Endodermal cell (in vitro differentiated cells): Measurements from ENCODE around the gene ARHGEF12. TPM values are rescaled to one million over a fixed set of nuclear protein-coding genes. Genes with fewer than 3 reads are reported as not detected.

Experiments
- DNase-seq: peaks from one replicate; pipeline ENCODE4 v3.0.0-alpha.2; 2017
- H3K27ac ChIP-seq: 2 replicates; pipeline ENCODE4 v1.5.1; 2013; ENCODE audit warnings: mild to moderate bottlenecking, low read depth, low read length, moderate library complexity
- H3K27me3 ChIP-seq: 2 replicates; pipeline ENCODE4 v1.6.1; 2013; ENCODE audit warnings: mild to moderate bottlenecking, low read length, moderate library complexity; ENCODE audit not compliant: insufficient read depth, control insufficient read depth, poor library complexity, severe bottlenecking
- H3K36me3 ChIP-seq: 2 replicates; pipeline ENCODE4 v1.7.0; 2013; ENCODE audit warnings: mild to moderate bottlenecking, low read length, moderate library complexity; ENCODE audit not compliant: control insufficient read depth, insufficient read depth
- H3K4me1 ChIP-seq: one replicate; pipeline ENCODE4 v1.7.0; 2013; ENCODE audit warnings: low read length; ENCODE audit not compliant: control insufficient read depth, insufficient read depth
- H3K4me3 ChIP-seq: 2 replicates; pipeline ENCODE4 v1.5.1; 2013; ENCODE audit warnings: mild to moderate bottlenecking, low read length, moderate library complexity
- H3K9ac ChIP-seq: 2 replicates; pipeline ENCODE4 v1.6.1; 2013; ENCODE audit warnings: mild to moderate bottlenecking, low read length, moderate library complexity; ENCODE audit not compliant: poor library complexity, severe bottlenecking; ENCODE audit errors: extremely low read depth
- H3K9me3 ChIP-seq: 2 replicates; pipeline ENCODE4 v1.6.1; 2013; ENCODE audit warnings: mild to moderate bottlenecking, low read length, moderate library complexity; ENCODE audit not compliant: control insufficient read depth
- H3K27ac Mint-ChIP-seq: 2 replicates; pipeline ENCODE4 v1.8.0; 2020; ENCODE audit warnings: mixed read lengths
- H3K27me3 Mint-ChIP-seq: 2 replicates; pipeline ENCODE4 v1.8.0; 2021; ENCODE audit warnings: mild to moderate bottlenecking, mixed read lengths; ENCODE audit not compliant: insufficient read depth
- H3K36me3 Mint-ChIP-seq: 2 replicates; pipeline ENCODE4 v1.8.0; 2020; ENCODE audit warnings: low read depth, mixed read lengths
- H3K4me1 Mint-ChIP-seq: 2 replicates; pipeline ENCODE4 v1.8.0; 2020; ENCODE audit warnings: mixed read lengths
- H3K4me3 Mint-ChIP-seq: 2 replicates; pipeline ENCODE4 v1.8.0; 2020; ENCODE audit warnings: mild to moderate bottlenecking, moderate library complexity, mixed read lengths
- H3K9me3 Mint-ChIP-seq: 2 replicates; pipeline ENCODE4 v1.8.0; 2020; ENCODE audit warnings: mild to moderate bottlenecking, mixed read lengths
- WGBS, 2 experiments: methylation state at CpG; one replicate each; pipeline versions ENCODE4 v1.1.5 to v1.1.7; 2013; ENCODE audit warnings: missing lambda C conversion rate in 2 of 2, mixed read lengths in 1 of 2; ENCODE audit not compliant: insufficient coverage in 1 of 2, insufficient read length in 1 of 2; 5-methylcytosine and 5-hydroxymethylcytosine counted together
- total RNA-seq, 2 donors: library from RNA; stranded (reverse); fragmentation: NEBNext Ultra II Directional in 1 of 2; extraction: Animal tissue kit (Norgen Biotek cat#: 25700) in 1 of 2; gene quantifications; 2 replicates in 1 of 2; 3 replicates in 1 of 2; pipeline ENCODE4 v1.2.1, GENCODE V29; 2021
- TF ChIP-seq, protein P1 (sequence below): fragments of 200-600 bp; sonication (generic); conservative IDR thresholded peaks from 2 replicates; pipeline ENCODE4 v1.5.0; 2021; ENCODE audit warnings: antibody characterized with exemption, mild to moderate bottlenecking

Gene ARHGEF12
- total RNA-seq, 2 donors from 2014 or later, result 35.3 to 38.7 TPM

DNA sequence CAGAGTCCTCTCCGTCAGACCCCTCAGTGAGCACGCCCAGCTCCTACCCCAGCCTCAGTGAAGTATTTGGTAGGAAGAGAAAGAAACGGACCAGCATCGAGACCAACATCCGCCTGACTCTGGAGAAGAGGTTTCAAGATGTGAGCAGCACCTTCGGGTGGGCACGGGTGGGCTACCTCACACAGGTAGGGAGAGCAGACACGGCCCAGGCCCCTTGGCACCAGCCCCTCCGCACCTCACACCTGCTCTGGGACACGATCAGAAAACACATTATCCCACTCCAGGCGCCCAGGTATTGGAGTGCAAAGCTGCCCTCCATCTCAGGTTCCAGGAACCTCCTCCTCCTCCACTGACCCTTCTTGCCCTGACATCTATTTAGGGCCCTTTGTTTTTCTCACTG lies 28.7 kb upstream of the ARHGEF12 start:
- Histone ChIP-seq H3K27me3 (no peaks in the 10 kb centered on the region), H3K9me3 (no peaks in the 10 kb centered on the region), H3K4me3 (no peak overlapping the region), H3K9ac (no peak overlapping the region), H3K4me1 (no peaks in the 10 kb centered on the region), H3K27ac (no peak overlapping the region), H3K36me3 (no peaks in the 10 kb centered on the region)
- WGBS, 2 experiments, result 93 to 96% methylated on average over 9 to 11 of the region's 11 CpGs
- no peak overlapping the region for H3K4me3 Mint-ChIP-seq
- peaks cover 7% of the 10 kb centered on the region for H3K4me1 Mint-ChIP-seq
- DNase-seq, result no peak
- no peaks in the 10 kb centered on the region for H3K36me3 Mint-ChIP-seq
- H3K9me3 Mint-ChIP-seq, result no peaks in the 10 kb centered on the region
- TF ChIP-seq, protein P1, sequence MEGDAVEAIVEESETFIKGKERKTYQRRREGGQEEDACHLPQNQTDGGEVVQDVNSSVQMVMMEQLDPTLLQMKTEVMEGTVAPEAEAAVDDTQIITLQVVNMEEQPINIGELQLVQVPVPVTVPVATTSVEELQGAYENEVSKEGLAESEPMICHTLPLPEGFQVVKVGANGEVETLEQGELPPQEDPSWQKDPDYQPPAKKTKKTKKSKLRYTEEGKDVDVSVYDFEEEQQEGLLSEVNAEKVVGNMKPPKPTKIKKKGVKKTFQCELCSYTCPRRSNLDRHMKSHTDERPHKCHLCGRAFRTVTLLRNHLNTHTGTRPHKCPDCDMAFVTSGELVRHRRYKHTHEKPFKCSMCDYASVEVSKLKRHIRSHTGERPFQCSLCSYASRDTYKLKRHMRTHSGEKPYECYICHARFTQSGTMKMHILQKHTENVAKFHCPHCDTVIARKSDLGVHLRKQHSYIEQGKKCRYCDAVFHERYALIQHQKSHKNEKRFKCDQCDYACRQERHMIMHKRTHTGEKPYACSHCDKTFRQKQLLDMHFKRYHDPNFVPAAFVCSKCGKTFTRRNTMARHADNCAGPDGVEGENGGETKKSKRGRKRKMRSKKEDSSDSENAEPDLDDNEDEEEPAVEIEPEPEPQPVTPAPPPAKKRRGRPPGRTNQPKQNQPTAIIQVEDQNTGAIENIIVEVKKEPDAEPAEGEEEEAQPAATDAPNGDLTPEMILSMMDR, result no peak
- H3K27me3 Mint-ChIP-seq, result peaks cover 7% of the 10 kb centered on the region
- no peak overlapping the region for H3K27ac Mint-ChIP-seq

DNA sequence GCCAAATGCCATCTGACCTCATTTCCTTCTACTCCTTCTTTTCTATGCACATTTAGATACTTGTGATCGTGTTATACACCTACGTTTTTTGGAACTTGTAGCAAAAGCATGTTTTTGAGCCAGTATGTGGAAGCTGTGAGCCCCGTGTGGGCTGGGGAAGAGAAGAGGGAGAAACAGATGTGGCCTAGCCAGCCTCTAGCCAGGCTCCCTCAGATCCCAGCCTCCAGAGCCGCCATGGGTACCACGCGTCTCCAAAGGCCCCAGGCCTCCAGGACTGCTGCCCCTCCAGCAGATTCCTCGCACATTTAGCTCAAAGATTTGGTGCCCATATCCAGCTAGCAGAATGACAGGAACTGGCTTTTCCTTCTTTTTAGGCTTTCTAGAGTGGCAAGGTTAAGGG lies 28.1 kb upstream of the ARHGEF12 start:
- Histone ChIP-seq H3K27ac (no peak overlapping the region), H3K27me3 (no peaks in the 10 kb centered on the region), H3K9ac (no peak overlapping the region), H3K36me3 (no peaks in the 10 kb centered on the region), H3K4me3 (no peak overlapping the region), H3K9me3 (no peaks in the 10 kb centered on the region), H3K4me1 (no peaks in the 10 kb centered on the region)
- H3K27ac Mint-ChIP-seq, result no peak overlapping the region
- no peak for DNase-seq
- no peaks in the 10 kb centered on the region for H3K36me3 Mint-ChIP-seq
- H3K27me3 Mint-ChIP-seq, result peaks cover 7% of the 10 kb centered on the region
- H3K9me3 Mint-ChIP-seq, result no peaks in the 10 kb centered on the region
- H3K4me1 Mint-ChIP-seq, result peaks cover 6% of the 10 kb centered on the region
- WGBS, 2 experiments, result 90 to 93% methylated on average over 2 to 7 of the region's 7 CpGs
- TF ChIP-seq, protein P1, result no peak
- no peak overlapping the region for H3K4me3 Mint-ChIP-seq

DNA sequence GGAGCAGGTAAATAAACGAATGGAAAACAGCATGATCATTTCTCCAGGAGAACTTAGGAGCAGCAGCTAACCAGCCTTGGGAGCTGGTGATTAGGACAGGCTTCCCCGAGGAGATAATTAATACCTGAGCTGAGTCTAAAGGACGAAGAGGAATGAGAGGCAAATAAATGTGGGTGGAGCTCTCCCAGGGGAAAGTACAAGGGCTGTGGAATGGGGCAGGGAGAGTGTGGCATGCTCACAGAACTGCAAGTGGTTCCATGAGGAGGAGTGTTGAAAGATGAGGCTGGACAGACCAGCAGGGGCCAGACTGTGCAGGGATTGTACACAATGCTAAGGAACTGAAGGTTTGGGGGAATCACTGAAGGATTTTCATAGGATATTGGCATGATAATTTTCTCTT lies 25.3 kb upstream of the ARHGEF12 start:
- Mint-ChIP-seq H3K9me3 (no peaks in the 10 kb centered on the region), H3K27ac (no peak overlapping the region), H3K27me3 (peaks cover 5% of the 10 kb centered on the region), H3K4me3 (no peak overlapping the region), H3K4me1 (peaks cover 18% of the 10 kb centered on the region), H3K36me3 (no peaks in the 10 kb centered on the region)
- no peaks in the 10 kb centered on the region for H3K9me3 ChIP-seq
- no peak for DNase-seq
- H3K36me3 ChIP-seq, result no peaks in the 10 kb centered on the region
- no peak overlapping the region for H3K9ac ChIP-seq
- H3K4me3 ChIP-seq, result no peak overlapping the region
- H3K27ac ChIP-seq, result no peak overlapping the region
- H3K4me1 ChIP-seq, result peaks cover 8% of the 10 kb centered on the region
- 81 to 86% methylated on average over 3 of the region's 3 CpGs for WGBS, 2 experiments
- no peaks in the 10 kb centered on the region for H3K27me3 ChIP-seq
- TF ChIP-seq, protein P1, result no peak
